Activated T-helper 9 cell treated with anti-CD3 and anti-CD28 coated beads, Interleukin-2, amount 50 U/mL, for 16 hours (primary cell): ENCODE results near the gene PLPP2.

Source experiments
- DNase-seq: peaks from one replicate; pipeline ENCODE4 v3.0.0-alpha.2; 2020; ENCODE audit warnings: low read depth

PLPP2 gene

GRCh38 chr19:313988-314815, 23.0 kb upstream of the PLPP2 start:
- no peak for DNase-seq

- no peak for DNase-seq
These were observed 22.2 kb upstream of the PLPP2 start for GRCh38 chr19:313169-313987.

- no peak for DNase-seq
These were observed 20.6 kb upstream of the PLPP2 start for GRCh38 chr19:311813-312261.

GRCh38 chr19:310781-311496, 19.7 kb upstream of the PLPP2 start:
- no peak for DNase-seq

- no peak for DNase-seq
These were observed 19.0 kb upstream of the PLPP2 start for GRCh38 chr19:310141-310651.

- no peak for DNase-seq
These were observed 18.0 kb upstream of the PLPP2 start for GRCh38 chr19:309206-309565.

GRCh38 chr19:308471-309205, 17.4 kb upstream of the PLPP2 start:
- no peak for DNase-seq

- DNase-seq, result no peak
These were observed 16.7 kb upstream of the PLPP2 start for GRCh38 chr19:307793-308420.

- DNase-seq, result no peak
These were observed 15.9 kb upstream of the PLPP2 start for GRCh38 chr19:307111-307531.

GRCh38 chr19:306151-306900, 15.1 kb upstream of the PLPP2 start:
- DNase-seq, result no peak

GRCh38 chr19:305240-306150, 14.3 kb upstream of the PLPP2 start:
- DNase-seq, result no peak

- no peak for DNase-seq
These were observed 5.4 kb upstream of the PLPP2 start for GRCh38 chr19:296476-297225.

- DNase-seq, result no peak
These were observed 4.6 kb upstream of the PLPP2 start for GRCh38 chr19:295687-296370.

- peak; percentile 28 for DNase-seq
These were observed 3.9 kb upstream of the PLPP2 start for GRCh38 chr19:294946-295686.

- no peak for DNase-seq
These were observed 3.2 kb upstream of the PLPP2 start for GRCh38 chr19:294341-294945.

- DNase-seq, result no peak
These were observed 2.4 kb upstream of the PLPP2 start for GRCh38 chr19:293436-294110.
